OCI-LY3 (cell line): Measurements from ENCODE around the gene STK26.

Source experiments
- H2AFZ ChIP-seq: fragments of 200-600, 300-600 bp; shearing (Covaris generic); 2 replicates; pipeline ENCODE4 v1.6.0; 2014; ENCODE audit warnings: antibody characterized with exemption, low read depth, low read length
- H3K27ac ChIP-seq: fragments of 200-600, 300-600 bp; sonication (generic); 2 replicates; pipeline ENCODE4 v1.5.1; 2014; ENCODE audit warnings: mild to moderate bottlenecking, low read length, moderate library complexity, mixed read lengths
- H3K27me3 ChIP-seq: fragments of 200-600, 300-600 bp; sonication (generic); 2 replicates; pipeline ENCODE4 v1.6.1; 2014; ENCODE audit warnings: low read depth, low read length, mixed read lengths
- H3K36me3 ChIP-seq: fragments of 200-600, 300-600 bp; sonication (generic); replicated peaks from 2 replicates; pipeline ENCODE3; 2014; ENCODE audit warnings: low read depth, low read length, mixed read lengths
- H3K4me1 ChIP-seq: fragments of 300-600, 200-600 bp; sonication (generic); 2 replicates; pipeline ENCODE4 v1.6.1; 2014; ENCODE audit warnings: low read length, mixed read lengths
- H3K4me2 ChIP-seq: fragments of 200-600, 300-600 bp; sonication (generic); 2 replicates; pipeline ENCODE4 v1.6.1; 2014; ENCODE audit warnings: low read length, mixed read lengths
- H3K4me3 ChIP-seq: fragments of 300-600, 200-600 bp; sonication (generic); 2 replicates; pipeline ENCODE4 v1.5.1; 2014; ENCODE audit warnings: antibody characterized with exemption, mild to moderate bottlenecking, low read length, moderate library complexity
- H3K79me2 ChIP-seq: fragments of 300-600, 200-600 bp; shearing (Covaris generic); 2 replicates; pipeline ENCODE4 v1.6.1; 2014; ENCODE audit warnings: mild to moderate bottlenecking, low read length, mixed read lengths
- H3K9ac ChIP-seq: fragments of 300-600, 200-600 bp; shearing (Covaris generic); 2 replicates; pipeline ENCODE4 v1.6.0; 2014; ENCODE audit warnings: mild to moderate bottlenecking, low read length, moderate library complexity
- H3K9me3 ChIP-seq: fragments of 200-600, 300-600 bp; shearing (Covaris generic); 2 replicates; pipeline ENCODE4 v1.6.1; 2014; ENCODE audit warnings: low read length, mixed read lengths; ENCODE audit not compliant: insufficient read depth
- H4K20me1 ChIP-seq: fragments of 200-600, 300-600 bp; sonication (generic); 2 replicates; pipeline ENCODE4 v1.6.1; 2016; ENCODE audit warnings: low read length, mixed read lengths; ENCODE audit not compliant: insufficient read depth
- CTCF ChIP-seq: fragments of 200-600, 300-600 bp; sonication (generic); IDR thresholded peaks from 2 replicates; pipeline ENCODE4 v1.5.1; 2014; ENCODE audit warnings: antibody characterized with exemption, low read length, low read depth
- EZH2phosphoT487 ChIP-seq: fragments of 200-600 bp; shearing (Covaris generic); IDR thresholded peaks from 2 replicates; pipeline ENCODE4 v1.6.1; 2018; ENCODE audit warnings: antibody characterized with exemption, mixed run types, low read depth

The STK26 gene

GRCh38 chrX:132119283-132119682, 96.2 kb downstream of the STK26 start:
- Histone ChIP-seq H3K9me3 (no peaks in the 10 kb centered on the region), H2AFZ (no peak overlapping the region), H3K27ac (no peak overlapping the region), H3K4me2 (no peak overlapping the region), H3K79me2 (no peaks in the 10 kb centered on the region), H3K9ac (no peak overlapping the region), H3K4me1 (no peaks in the 10 kb centered on the region), H3K4me3 (no peak overlapping the region), H4K20me1 (no peaks in the 10 kb centered on the region), H3K27me3 (no peaks in the 10 kb centered on the region), H3K36me3 (no peaks in the 10 kb centered on the region)
- TF ChIP-seq CTCF (no peak), EZH2phosphoT487 (no peak)

GRCh38 chrX:132119821-132120515, 96.9 kb downstream of the STK26 start:
- H3K4me3 ChIP-seq = no peak overlapping the region
- H3K9me3 ChIP-seq = no peaks in the 10 kb centered on the region
- no peak overlapping the region for H3K4me2 ChIP-seq
- H4K20me1 ChIP-seq = no peaks in the 10 kb centered on the region
- H3K27ac ChIP-seq = no peak overlapping the region
- no peaks in the 10 kb centered on the region for H3K79me2 ChIP-seq
- no peak for TF ChIP-seq CTCF
- no peak for TF ChIP-seq EZH2phosphoT487
- no peak overlapping the region for H3K9ac ChIP-seq
- no peaks in the 10 kb centered on the region for H3K27me3 ChIP-seq
- H3K4me1 ChIP-seq = no peaks in the 10 kb centered on the region
- H2AFZ ChIP-seq = no peak overlapping the region
- no peaks in the 10 kb centered on the region for H3K36me3 ChIP-seq

- no peak overlapping the region for H3K9ac ChIP-seq
- no peak overlapping the region for H3K4me2 ChIP-seq
- no peak overlapping the region for H3K27ac ChIP-seq
- no peak overlapping the region for H3K4me3 ChIP-seq
- H3K36me3 ChIP-seq = no peaks in the 10 kb centered on the region
- H3K9me3 ChIP-seq = no peaks in the 10 kb centered on the region
- no peaks in the 10 kb centered on the region for H4K20me1 ChIP-seq
- no peak overlapping the region for H2AFZ ChIP-seq
- H3K27me3 ChIP-seq = no peaks in the 10 kb centered on the region
- no peaks in the 10 kb centered on the region for H3K4me1 ChIP-seq
- no peaks in the 10 kb centered on the region for H3K79me2 ChIP-seq
- TF ChIP-seq EZH2phosphoT487 = no peak
- no peak for TF ChIP-seq CTCF
Measured at GRCh38 chrX:132120913-132121312, 97.8 kb downstream of the STK26 start.
